ENCODE measurements around the gene TDRD1.

The TDRD1 gene

DNA sequence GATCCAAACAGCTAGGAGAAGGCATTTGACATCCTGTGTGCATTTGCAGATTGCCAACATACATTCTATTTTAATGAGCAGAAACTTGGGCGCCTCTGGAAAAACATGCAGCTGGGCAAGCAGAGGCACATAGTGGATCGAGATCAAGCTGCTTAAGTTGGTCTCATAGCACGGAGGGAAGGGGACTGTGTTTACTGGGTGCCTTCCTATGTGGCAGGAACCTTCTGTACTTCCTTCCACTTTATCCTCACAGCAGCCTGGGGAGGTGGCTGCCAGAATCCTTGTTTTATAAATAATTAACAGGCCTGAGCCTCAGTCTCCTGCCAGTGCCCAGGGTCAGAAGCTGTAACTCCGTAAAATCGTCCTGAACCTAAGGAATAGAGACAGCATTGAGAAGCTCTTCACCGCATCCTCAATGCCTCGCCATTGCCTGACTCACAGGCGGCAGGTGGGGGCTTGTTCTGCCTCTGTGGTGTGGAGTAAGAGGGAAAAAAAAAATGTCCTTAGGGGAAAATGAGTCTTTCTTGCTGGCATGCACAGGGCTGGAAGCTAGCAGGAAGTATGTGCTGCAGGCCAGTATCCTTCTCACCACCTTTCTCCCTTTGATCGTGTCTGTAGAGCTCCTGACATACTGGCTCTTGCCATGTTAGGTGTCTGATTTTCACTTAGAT lies 66.1 kb downstream of the TDRD1 start:
- H2AK5ac ChIP-seq (ENCODE audit: low read length), result no peak overlapping the region
- H3K23ac ChIP-seq (ENCODE audit: low read length), result no peak overlapping the region
- H3K4ac ChIP-seq (ENCODE audit: low read depth, low read length), result no peak overlapping the region
- H3K27ac ChIP-seq (ENCODE audit: low read depth, low read length), result no peak overlapping the region
- WGBS (ENCODE audit: extremely low coverage, insufficient coverage, low lambda C conversion rate), result no CpG with 5 or more reads among the region's 9 CpGs
- H3K4me1 ChIP-seq (ENCODE audit: control insufficient read depth, low read depth, low read length), result no peaks in the 10 kb centered on the region
- H3K18ac ChIP-seq (ENCODE audit: low read length), result no peak overlapping the region
- H4K8ac ChIP-seq (ENCODE audit: low read depth, low read length), result no peak overlapping the region
- H3K27me3 ChIP-seq (ENCODE audit: insufficient read depth, low read length, poor library complexity), result no peaks in the 10 kb centered on the region
- no peak overlapping the region for H2BK15ac ChIP-seq (replicated peaks; ENCODE audit: low read depth)
- no peaks in the 10 kb centered on the region for H3K79me2 ChIP-seq (ENCODE audit: control insufficient read depth, insufficient read depth, low read length)
- no peak overlapping the region for H3K9ac ChIP-seq (ENCODE audit: low read length)
- H3K36me3 ChIP-seq (ENCODE audit: control insufficient read depth, insufficient read depth, low read length), result no peaks in the 10 kb centered on the region
- H4K5ac ChIP-seq (ENCODE audit: low read length), result no peak overlapping the region
- no peak overlapping the region for H3K4me3 ChIP-seq (ENCODE audit: low read length)
- no peaks in the 10 kb centered on the region for H3K79me1 ChIP-seq (ENCODE audit: low read length)
- no peak overlapping the region for H3K4me2 ChIP-seq (ENCODE audit: low read length)
- H2BK120ac ChIP-seq (ENCODE audit: low read depth, low read length), result no peak overlapping the region
- no peak for DNase-seq
- no peak overlapping the region for H3K56ac ChIP-seq (ENCODE audit: low read length)
- H2BK5ac ChIP-seq (ENCODE audit: low read length), result no peak overlapping the region

DNA sequence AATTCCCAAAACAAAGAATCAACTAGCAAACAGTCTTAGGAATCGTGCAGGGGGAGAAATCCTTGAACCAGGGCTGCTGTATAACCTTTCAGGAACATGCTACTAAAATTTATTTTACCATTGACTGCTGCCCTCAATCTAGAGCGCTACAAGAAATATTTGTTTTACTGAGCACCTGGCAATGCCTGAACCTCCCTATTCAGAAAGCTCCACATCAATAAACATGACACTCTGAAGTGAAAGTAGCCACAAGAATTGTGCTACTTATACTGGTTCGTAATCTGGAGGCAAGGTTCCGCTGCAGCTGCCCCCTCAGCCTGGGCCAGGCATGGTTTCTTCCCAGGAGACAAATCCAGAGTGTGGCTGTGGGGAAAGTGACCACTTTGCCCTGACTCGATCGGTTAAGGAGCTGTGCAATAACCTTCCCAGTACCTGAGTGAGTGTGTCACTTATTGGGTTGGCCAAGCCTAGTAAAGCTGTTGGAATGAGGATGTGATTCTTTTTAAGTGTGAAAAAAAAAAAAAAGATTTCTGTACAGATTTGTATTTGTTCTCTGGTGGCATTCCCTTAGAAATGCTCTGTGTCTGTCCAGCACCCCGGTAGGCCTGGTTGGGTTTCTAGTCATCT lies 67.6 kb downstream of the TDRD1 start:
- H2AK5ac ChIP-seq (ENCODE audit: low read length), result no peak overlapping the region
- H3K79me2 ChIP-seq (ENCODE audit: control insufficient read depth, insufficient read depth, low read length), result no peaks in the 10 kb centered on the region
- H2BK15ac ChIP-seq (replicated peaks; ENCODE audit: low read depth), result no peak overlapping the region
- no peak overlapping the region for H3K27ac ChIP-seq (ENCODE audit: low read depth, low read length)
- H4K5ac ChIP-seq (ENCODE audit: low read length), result no peak overlapping the region
- no peaks in the 10 kb centered on the region for H3K4me1 ChIP-seq (ENCODE audit: control insufficient read depth, low read depth, low read length)
- H3K79me1 ChIP-seq (ENCODE audit: low read length), result no peaks in the 10 kb centered on the region
- H3K9ac ChIP-seq (ENCODE audit: low read length), result no peak overlapping the region
- H2BK5ac ChIP-seq (ENCODE audit: low read length), result no peak overlapping the region
- no peak overlapping the region for H3K18ac ChIP-seq (ENCODE audit: low read length)
- H3K56ac ChIP-seq (ENCODE audit: low read length), result no peak overlapping the region
- no peak overlapping the region for H2BK120ac ChIP-seq (ENCODE audit: low read depth, low read length)
- no peaks in the 10 kb centered on the region for H3K27me3 ChIP-seq (ENCODE audit: insufficient read depth, low read length, poor library complexity)
- H3K23ac ChIP-seq (ENCODE audit: low read length), result no peak overlapping the region
- no peak overlapping the region for H4K8ac ChIP-seq (ENCODE audit: low read depth, low read length)
- no peak overlapping the region for H3K4ac ChIP-seq (ENCODE audit: low read depth, low read length)
- H3K4me3 ChIP-seq (ENCODE audit: low read length), result no peak overlapping the region
- no peak for DNase-seq
- H3K36me3 ChIP-seq (ENCODE audit: control insufficient read depth, insufficient read depth, low read length), result no peaks in the 10 kb centered on the region
- no peak overlapping the region for H3K4me2 ChIP-seq (ENCODE audit: low read length)
- no CpG with 5 or more reads among the region's 7 CpGs for WGBS (ENCODE audit: extremely low coverage, insufficient coverage, low lambda C conversion rate)

DNA sequence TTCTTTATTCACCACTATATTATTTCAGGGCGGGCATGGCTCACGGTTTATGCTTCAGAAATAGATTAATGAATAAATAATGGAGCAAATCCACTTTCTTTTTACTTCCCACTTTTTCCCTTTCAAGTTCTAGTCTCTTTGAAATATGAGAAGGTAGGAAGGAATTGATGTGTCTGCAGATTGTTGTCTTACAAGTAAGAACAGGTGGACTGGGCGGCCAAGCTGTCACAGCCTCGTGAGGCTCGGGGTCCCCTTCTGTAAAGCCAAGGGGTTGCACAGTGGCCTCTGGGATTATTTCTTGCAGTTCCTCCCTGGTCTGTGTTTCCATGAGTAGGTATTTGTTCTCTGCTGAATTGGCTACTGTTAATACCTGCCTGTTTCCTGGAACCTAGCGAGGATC lies 71.1 kb downstream of the TDRD1 start:
- Histone ChIP-seq H3K18ac (ENCODE audit: low read length) (no peak overlapping the region), H4K5ac (ENCODE audit: low read length) (no peak overlapping the region), H3K79me2 (ENCODE audit: control insufficient read depth, insufficient read depth, low read length) (no peaks in the 10 kb centered on the region), H3K36me3 (ENCODE audit: control insufficient read depth, insufficient read depth, low read length) (no peaks in the 10 kb centered on the region), H3K9ac (ENCODE audit: low read length) (no peak overlapping the region), H3K23ac (ENCODE audit: low read length) (no peak overlapping the region), H2BK15ac (replicated peaks; ENCODE audit: low read depth) (no peak overlapping the region), H3K4ac (ENCODE audit: low read depth, low read length) (no peak overlapping the region), H3K4me3 (ENCODE audit: low read length) (no peak overlapping the region), H3K79me1 (ENCODE audit: low read length) (no peaks in the 10 kb centered on the region), H3K27me3 (ENCODE audit: insufficient read depth, low read length, poor library complexity) (no peaks in the 10 kb centered on the region), H3K27ac (ENCODE audit: low read depth, low read length) (no peak overlapping the region), H2BK120ac (ENCODE audit: low read depth, low read length) (no peak overlapping the region), H3K4me1 (ENCODE audit: control insufficient read depth, low read depth, low read length) (no peaks in the 10 kb centered on the region), H2AK5ac (ENCODE audit: low read length) (no peak overlapping the region), H2BK5ac (ENCODE audit: low read length) (no peak overlapping the region), H3K56ac (ENCODE audit: low read length) (no peak overlapping the region), H3K4me2 (ENCODE audit: low read length) (no peak overlapping the region), H4K8ac (ENCODE audit: low read depth, low read length) (no peak overlapping the region)
- DNase-seq, result no peak
- no CpG with 5 or more reads among the region's 6 CpGs for WGBS (ENCODE audit: extremely low coverage, insufficient coverage, low lambda C conversion rate)

DNA sequence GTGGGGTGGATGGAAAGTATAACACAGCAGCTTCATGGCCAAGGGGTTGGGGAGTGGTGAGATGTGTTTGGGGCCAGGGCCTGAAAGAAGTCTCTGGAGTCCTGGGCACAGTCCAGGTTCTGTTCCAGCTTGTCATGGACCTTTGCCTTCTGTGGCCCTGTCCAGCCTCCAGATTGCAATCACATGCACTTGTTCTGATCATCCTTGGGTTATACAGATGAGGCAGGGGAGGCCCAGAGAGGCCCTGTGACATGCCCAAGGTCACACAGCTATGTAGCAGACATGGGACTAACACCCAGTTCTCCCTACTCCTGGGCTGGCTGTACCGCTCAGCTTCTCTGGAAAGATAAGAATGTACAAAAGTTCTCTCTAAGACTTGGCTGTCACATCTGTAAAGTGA lies 71.6 kb downstream of the TDRD1 start:
- Histone ChIP-seq H3K4me1 (ENCODE audit: control insufficient read depth, low read depth, low read length) (no peaks in the 10 kb centered on the region), H4K5ac (ENCODE audit: low read length) (no peak overlapping the region), H2AK5ac (ENCODE audit: low read length) (no peak overlapping the region), H3K4me2 (ENCODE audit: low read length) (no peak overlapping the region), H2BK5ac (ENCODE audit: low read length) (no peak overlapping the region), H3K4me3 (ENCODE audit: low read length) (no peak overlapping the region), H3K27ac (ENCODE audit: low read depth, low read length) (no peak overlapping the region), H3K18ac (ENCODE audit: low read length) (no peak overlapping the region), H3K23ac (ENCODE audit: low read length) (no peak overlapping the region), H3K4ac (ENCODE audit: low read depth, low read length) (no peak overlapping the region), H3K79me2 (ENCODE audit: control insufficient read depth, insufficient read depth, low read length) (no peaks in the 10 kb centered on the region), H2BK120ac (ENCODE audit: low read depth, low read length) (no peak overlapping the region), H4K8ac (ENCODE audit: low read depth, low read length) (no peak overlapping the region), H3K79me1 (ENCODE audit: low read length) (no peaks in the 10 kb centered on the region), H3K56ac (ENCODE audit: low read length) (no peak overlapping the region), H3K27me3 (ENCODE audit: insufficient read depth, low read length, poor library complexity) (no peaks in the 10 kb centered on the region), H3K9ac (ENCODE audit: low read length) (no peak overlapping the region), H2BK15ac (replicated peaks; ENCODE audit: low read depth) (no peak overlapping the region), H3K36me3 (ENCODE audit: control insufficient read depth, insufficient read depth, low read length) (no peaks in the 10 kb centered on the region)
- DNase-seq, result no peak
- no CpG with 5 or more reads among the region's 1 CpG for WGBS (ENCODE audit: extremely low coverage, insufficient coverage, low lambda C conversion rate)

DNA sequence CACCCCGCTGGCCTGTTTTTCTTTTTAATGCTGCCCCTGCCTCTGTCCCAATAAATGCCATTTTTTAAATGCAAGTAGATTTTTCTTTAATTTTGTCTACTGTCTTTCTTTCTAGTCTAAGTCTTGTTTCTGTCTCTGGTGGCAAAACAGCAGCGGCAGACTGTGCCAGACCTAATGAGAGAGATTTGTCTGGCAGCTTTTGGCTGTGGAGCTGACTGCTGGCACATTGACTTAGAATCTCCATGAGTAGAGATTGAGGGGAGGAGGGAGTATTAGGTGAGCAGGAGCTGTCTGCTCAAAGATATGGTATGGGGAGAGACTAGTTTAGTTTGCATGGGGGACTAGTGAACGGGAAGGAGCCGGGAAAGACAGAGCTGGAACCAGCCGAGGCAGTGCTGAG lies 72.9 kb downstream of the TDRD1 start:
- no peak overlapping the region for H3K4me3 ChIP-seq (ENCODE audit: low read length)
- no peak overlapping the region for H3K9ac ChIP-seq (ENCODE audit: low read length)
- H3K4me1 ChIP-seq (ENCODE audit: control insufficient read depth, low read depth, low read length), result no peaks in the 10 kb centered on the region
- H2AK5ac ChIP-seq (ENCODE audit: low read length), result no peak overlapping the region
- no peak overlapping the region for H2BK120ac ChIP-seq (ENCODE audit: low read depth, low read length)
- no peaks in the 10 kb centered on the region for H3K27me3 ChIP-seq (ENCODE audit: insufficient read depth, low read length, poor library complexity)
- no peak overlapping the region for H3K4ac ChIP-seq (ENCODE audit: low read depth, low read length)
- no peak overlapping the region for H3K4me2 ChIP-seq (ENCODE audit: low read length)
- no peak overlapping the region for H2BK15ac ChIP-seq (replicated peaks; ENCODE audit: low read depth)
- H4K8ac ChIP-seq (ENCODE audit: low read depth, low read length), result no peak overlapping the region
- H4K5ac ChIP-seq (ENCODE audit: low read length), result no peak overlapping the region
- no CpG with 5 or more reads among the region's 5 CpGs for WGBS (ENCODE audit: extremely low coverage, insufficient coverage, low lambda C conversion rate)
- H3K27ac ChIP-seq (ENCODE audit: low read depth, low read length), result no peak overlapping the region
- no peak overlapping the region for H3K56ac ChIP-seq (ENCODE audit: low read length)
- H3K23ac ChIP-seq (ENCODE audit: low read length), result no peak overlapping the region
- no peak for DNase-seq
- no peak overlapping the region for H2BK5ac ChIP-seq (ENCODE audit: low read length)
- no peaks in the 10 kb centered on the region for H3K79me2 ChIP-seq (ENCODE audit: control insufficient read depth, insufficient read depth, low read length)
- no peak overlapping the region for H3K18ac ChIP-seq (ENCODE audit: low read length)
- H3K79me1 ChIP-seq (ENCODE audit: low read length), result no peaks in the 10 kb centered on the region
- no peaks in the 10 kb centered on the region for H3K36me3 ChIP-seq (ENCODE audit: control insufficient read depth, insufficient read depth, low read length)

DNA sequence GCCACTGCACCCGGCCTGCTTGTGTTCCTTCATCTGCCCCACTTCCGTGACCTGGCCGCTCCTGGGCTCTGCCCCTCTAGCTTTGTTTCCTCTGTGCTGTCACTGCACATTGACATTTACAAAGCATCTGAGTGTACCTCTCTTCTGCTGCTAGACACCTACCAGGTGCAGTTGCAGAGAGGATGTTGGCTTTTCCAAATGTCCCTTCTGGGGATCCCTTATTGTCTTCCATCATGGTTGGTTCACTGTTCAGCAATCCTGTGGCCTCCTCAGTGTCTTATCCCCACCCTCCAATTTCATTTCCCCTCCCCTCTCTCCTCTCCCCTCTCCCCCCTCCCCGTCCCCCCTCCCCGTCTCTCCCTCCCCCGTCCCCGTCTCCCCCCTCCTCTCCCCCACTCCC lies 73.7 kb downstream of the TDRD1 start:
- H3K4me1 ChIP-seq (ENCODE audit: control insufficient read depth, low read depth, low read length), result no peaks in the 10 kb centered on the region
- no peak overlapping the region for H4K8ac ChIP-seq (ENCODE audit: low read depth, low read length)
- no peaks in the 10 kb centered on the region for H3K27me3 ChIP-seq (ENCODE audit: insufficient read depth, low read length, poor library complexity)
- H3K4me3 ChIP-seq (ENCODE audit: low read length), result no peak overlapping the region
- H3K23ac ChIP-seq (ENCODE audit: low read length), result no peak overlapping the region
- H2AK5ac ChIP-seq (ENCODE audit: low read length), result no peak overlapping the region
- no peak for DNase-seq
- no peak overlapping the region for H3K27ac ChIP-seq (ENCODE audit: low read depth, low read length)
- H3K4me2 ChIP-seq (ENCODE audit: low read length), result no peak overlapping the region
- no CpG with 5 or more reads among the region's 7 CpGs for WGBS (ENCODE audit: extremely low coverage, insufficient coverage, low lambda C conversion rate)
- H4K5ac ChIP-seq (ENCODE audit: low read length), result no peak overlapping the region
- no peaks in the 10 kb centered on the region for H3K79me2 ChIP-seq (ENCODE audit: control insufficient read depth, insufficient read depth, low read length)
- H3K36me3 ChIP-seq (ENCODE audit: control insufficient read depth, insufficient read depth, low read length), result no peaks in the 10 kb centered on the region
- H3K56ac ChIP-seq (ENCODE audit: low read length), result no peak overlapping the region
- H3K4ac ChIP-seq (ENCODE audit: low read depth, low read length), result no peak overlapping the region
- H2BK15ac ChIP-seq (replicated peaks; ENCODE audit: low read depth), result no peak overlapping the region
- no peak overlapping the region for H2BK5ac ChIP-seq (ENCODE audit: low read length)
- no peak overlapping the region for H3K18ac ChIP-seq (ENCODE audit: low read length)
- no peaks in the 10 kb centered on the region for H3K79me1 ChIP-seq (ENCODE audit: low read length)
- no peak overlapping the region for H3K9ac ChIP-seq (ENCODE audit: low read length)
- no peak overlapping the region for H2BK120ac ChIP-seq (ENCODE audit: low read depth, low read length)

Data from mesendoderm (in vitro differentiated cells).